GM12892 (cell line): ENCODE results near the gene PLEK2.

Experiments used
- DNase-seq: peaks from one replicate; pipeline ENCODE4 v3.0.0; 2011; ENCODE audit not compliant: insufficient read length
- FAIRE-seq: peaks from 2 replicates; lab custom pipeline; 2011; peaks lifted over from hg19 to GRCh38; lab: Jason Lieb, UNC
- POLR2A ChIP-seq: IDR thresholded peaks from 2 replicates; pipeline ENCODE4 v1.6.1; 2011; ENCODE audit warnings: low read depth, low read length, control low read depth
- POLR2AphosphoS5 ChIP-seq: IDR thresholded peaks from 2 replicates; pipeline ENCODE4 v1.6.1; 2011; ENCODE audit warnings: low read depth, low read length, control low read depth
- TAF1 ChIP-seq: IDR thresholded peaks from 2 replicates; pipeline ENCODE4 v1.6.1; 2011; ENCODE audit warnings: low read depth, mild to moderate bottlenecking, control low read depth, low read length, borderline replicate concordance

Gene PLEK2

DNA sequence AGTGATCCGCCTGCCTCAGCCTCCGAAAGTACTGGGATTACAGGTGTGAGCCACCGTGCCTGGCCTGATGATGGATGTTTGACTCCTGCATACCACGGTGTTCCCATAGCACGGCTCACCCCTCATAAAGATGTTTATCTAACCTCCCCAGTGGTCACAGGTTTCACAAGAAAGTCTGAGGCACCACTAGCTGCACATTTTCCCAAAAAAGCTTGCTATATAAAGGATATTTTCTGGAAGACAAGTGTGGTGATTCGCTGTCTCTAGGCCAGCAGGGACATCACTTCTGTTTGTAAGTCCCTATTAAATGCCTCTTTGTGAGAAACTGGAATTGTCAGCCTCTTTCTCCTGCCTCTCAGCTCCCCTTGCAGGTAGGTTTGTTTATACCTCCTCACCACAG lies 18.3 kb downstream of the PLEK2 start:
- no peak for FAIRE-seq

DNA sequence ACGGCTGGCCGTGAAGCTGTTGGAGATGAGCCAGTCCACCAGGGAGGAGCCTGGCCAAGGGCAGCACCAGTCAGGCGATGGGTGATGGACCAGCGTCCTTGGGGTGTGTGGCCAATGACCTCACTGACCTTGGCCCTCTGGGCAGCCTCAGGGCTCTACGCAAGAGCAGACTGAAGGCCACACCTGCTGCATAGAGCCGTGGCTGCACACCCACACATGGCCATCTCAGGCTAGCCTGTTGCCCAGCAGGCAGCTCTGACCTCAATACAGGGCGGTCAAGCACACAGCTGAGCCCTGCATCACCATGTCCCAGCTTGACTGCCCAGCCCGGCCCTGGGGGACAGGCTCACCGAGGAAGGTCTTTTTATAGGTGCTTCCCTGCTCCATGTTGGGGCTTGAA lies 19.2 kb downstream of the PLEK2 start:
- TF ChIP-seq TAF1 (no peak), POLR2A (no peak), POLR2AphosphoS5 (no peak)
- FAIRE-seq (no peak), DNase-seq (no peak)

More for the DNA sequence above, 18.3 kb downstream of the PLEK2 start:
- no peak for DNase-seq
- TF ChIP-seq POLR2AphosphoS5 (no peak), POLR2A (no peak), TAF1 (no peak)

DNA sequence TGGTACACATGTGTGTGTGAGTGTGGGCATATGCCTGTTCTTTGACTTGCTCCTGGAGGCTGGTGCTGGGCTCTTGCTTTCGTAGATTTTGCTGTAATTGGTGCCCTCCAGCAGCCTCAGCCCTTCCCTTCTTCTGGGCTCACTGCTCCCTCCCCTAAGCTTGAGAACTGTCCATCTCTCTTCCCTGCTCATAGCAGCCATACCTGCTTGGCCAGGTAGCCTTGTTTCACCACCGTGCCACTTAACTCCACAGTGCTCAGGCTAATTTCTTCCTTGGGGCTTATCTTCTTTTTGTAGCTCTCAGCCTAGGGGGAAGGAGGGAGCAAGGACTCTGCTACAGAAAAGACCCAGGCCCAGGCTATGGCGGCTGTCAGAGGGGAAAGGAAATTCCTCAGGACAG lies 19.8 kb downstream of the PLEK2 start:
- DNase-seq, result no peak
- no peak for TF ChIP-seq TAF1
- no peak for FAIRE-seq

DNA sequence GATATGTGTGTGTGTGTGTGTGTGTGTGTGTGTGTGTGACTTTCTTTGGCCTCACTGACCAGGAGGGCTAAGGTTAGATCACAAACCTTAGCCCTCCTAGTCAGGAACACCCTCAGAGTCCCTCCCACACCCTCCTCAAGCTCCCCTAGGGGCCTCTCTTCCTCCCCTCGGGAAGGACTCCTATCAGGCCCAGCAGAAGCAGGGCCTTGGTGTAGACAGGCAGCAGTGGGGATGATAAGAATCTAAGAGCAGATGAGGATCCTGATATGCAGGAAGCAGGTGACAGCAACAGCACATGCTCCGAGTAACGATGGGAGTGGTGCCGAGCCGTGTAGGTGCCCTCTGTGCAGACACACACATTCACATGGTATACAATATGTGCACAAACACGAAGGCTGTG lies 20.7 kb downstream of the PLEK2 start:
- no peak for TF ChIP-seq POLR2A
- TF ChIP-seq POLR2AphosphoS5, result no peak
- TF ChIP-seq TAF1, result no peak
- DNase-seq (no peak), FAIRE-seq (no peak)

DNA sequence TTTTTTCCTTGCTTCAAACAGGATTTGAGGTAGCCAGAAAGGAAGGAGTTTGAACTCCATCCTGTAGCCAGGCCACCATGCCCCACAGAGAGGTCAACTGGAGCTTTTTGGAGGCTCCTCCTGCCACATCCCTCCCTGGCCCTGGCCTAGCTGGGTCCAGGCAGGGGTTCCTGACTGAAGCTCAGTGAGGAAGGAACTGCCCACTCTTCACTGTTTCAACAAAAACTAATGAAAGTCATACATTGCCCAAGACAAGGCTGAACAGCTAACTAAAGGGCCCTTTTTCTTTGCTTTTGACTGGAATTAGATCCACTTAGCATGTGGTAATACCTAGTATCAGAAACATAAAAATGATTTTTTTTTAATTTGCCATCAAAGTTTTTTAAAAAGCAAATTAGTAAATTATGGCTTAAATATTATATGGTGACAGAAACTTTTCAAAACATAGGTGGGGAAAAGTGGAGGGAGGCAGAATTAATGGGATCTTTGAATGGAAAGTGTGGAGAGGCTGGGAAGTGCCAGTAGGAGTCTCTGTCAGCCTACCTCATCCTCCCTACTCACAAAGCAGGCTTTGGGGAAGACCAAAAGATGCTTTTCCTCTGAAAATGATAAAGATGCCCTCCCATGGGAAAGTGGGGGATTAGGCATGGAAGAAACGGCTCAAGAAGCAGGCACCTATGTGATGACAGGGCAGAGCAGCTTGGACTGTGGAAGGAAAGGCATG lies 22.0 kb downstream of the PLEK2 start:
- DNase-seq (no peak), FAIRE-seq (no peak)
- no peak for TF ChIP-seq TAF1
- TF ChIP-seq POLR2AphosphoS5, result no peak
- no peak for TF ChIP-seq POLR2A

DNA sequence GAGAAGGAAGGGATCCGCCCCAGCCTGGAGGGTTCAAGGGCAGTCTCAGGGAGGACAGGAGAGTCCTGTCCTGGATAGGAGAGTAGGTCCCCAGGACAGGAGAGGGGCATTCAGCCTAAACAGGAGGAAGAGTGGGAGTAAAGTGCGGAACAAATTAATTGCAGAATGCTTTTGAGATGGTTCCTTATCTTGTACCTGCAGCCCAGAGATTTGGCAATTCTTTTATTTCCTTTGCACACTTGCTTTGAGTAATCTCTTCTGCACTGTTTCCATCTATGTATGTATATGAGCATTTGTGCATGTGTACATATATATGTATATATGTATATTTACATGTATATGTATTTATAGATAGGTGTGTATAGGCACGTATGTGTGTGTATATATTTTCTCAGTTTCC lies 22.7 kb downstream of the PLEK2 start:
- FAIRE-seq, result no peak
- no peak for DNase-seq
- TF ChIP-seq POLR2AphosphoS5 (no peak), POLR2A (no peak), TAF1 (no peak)

DNA sequence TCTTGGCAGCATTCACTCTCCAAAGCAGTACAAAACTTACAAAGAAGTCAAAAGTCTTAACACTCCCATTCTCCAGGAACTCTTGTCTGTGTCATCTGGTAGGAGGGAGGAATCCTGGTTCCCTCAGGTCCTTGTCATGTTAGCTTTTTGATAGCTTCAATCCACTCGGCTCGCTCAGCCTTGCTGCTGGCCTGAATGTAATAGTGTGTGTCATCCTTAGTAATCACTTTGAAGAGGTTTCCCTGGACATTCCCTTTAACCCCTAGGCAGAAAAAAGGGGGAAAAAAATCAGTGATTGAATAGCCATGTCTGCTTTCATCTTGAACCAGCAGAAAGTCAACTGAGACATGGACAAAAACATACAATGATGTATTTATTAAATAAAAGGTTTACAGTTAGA lies 24.8 kb downstream of the PLEK2 start:
- FAIRE-seq (no peak), DNase-seq (no peak)
- no peak for TF ChIP-seq TAF1
- TF ChIP-seq POLR2A, result no peak
- peak; percentile 47; the same call in 1 of the 2 replicates for TF ChIP-seq POLR2AphosphoS5

DNA sequence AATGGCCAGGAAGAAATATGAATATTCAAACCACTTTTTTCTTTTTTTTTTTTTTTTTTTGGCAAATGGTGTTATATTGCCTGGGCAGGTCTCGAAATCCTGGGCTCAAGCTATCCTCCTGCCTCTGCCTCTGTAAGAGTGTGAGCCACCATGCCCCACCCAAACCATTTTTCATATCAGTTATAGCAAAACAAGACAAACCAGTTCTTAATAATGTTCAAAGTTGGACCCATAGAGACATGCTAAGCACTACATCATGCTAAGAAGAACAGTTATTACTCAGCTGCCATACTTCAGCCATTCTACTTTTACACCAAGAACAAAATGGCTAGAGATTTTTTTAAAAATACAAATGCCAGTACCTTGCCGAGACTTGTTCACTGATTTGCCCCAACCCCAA lies 26.3 kb downstream of the PLEK2 start:
- DNase-seq, result no peak
- TF ChIP-seq POLR2A (no peak), TAF1 (no peak)
- no peak for FAIRE-seq

DNA sequence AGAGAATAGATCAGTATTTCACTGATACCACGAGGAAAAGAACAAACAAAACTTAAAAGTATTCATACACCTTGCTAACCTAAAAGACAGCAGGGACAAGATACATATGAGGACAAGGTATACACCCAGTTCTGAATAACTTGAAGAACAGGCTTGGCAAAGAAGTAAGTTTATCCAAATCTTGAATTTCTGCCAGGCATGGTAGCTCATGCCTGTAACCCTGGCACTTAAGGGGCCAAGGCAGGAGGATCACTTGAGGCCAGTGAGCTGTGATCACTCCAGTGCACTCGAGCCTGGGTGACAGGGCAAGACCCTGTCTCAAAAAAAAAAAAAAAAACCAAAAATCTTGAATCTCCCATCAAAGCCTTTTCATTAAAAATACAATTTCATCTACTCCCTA lies 26.8 kb downstream of the PLEK2 start:
- FAIRE-seq, result no peak
- no peak for DNase-seq
- TF ChIP-seq TAF1 (no peak), POLR2AphosphoS5 (no peak), POLR2A (no peak)

DNA sequence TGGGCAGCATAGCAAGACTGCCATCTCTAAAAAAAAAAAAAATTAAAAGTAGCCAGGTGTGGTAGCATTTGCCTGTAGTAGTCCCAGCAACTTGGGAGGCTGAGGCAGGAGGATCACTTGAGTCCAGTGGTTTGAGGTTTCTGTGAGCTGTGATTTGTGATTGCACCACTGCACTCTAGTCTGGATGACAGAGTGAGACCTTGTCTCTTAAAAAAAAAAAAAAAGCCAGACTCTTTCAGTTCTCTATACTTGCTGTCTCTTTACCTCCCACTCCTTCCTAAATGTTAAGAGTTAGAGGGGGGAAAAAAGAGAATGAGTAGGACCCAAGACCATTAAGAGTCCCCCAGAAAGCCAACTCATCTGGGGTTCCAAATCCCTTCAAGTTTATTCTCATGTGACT lies 34.0 kb downstream of the PLEK2 start:
- TF ChIP-seq TAF1, result no peak
- TF ChIP-seq POLR2AphosphoS5, result no peak
- no peak for TF ChIP-seq POLR2A
- FAIRE-seq, result no peak
- no peak for DNase-seq

DNA sequence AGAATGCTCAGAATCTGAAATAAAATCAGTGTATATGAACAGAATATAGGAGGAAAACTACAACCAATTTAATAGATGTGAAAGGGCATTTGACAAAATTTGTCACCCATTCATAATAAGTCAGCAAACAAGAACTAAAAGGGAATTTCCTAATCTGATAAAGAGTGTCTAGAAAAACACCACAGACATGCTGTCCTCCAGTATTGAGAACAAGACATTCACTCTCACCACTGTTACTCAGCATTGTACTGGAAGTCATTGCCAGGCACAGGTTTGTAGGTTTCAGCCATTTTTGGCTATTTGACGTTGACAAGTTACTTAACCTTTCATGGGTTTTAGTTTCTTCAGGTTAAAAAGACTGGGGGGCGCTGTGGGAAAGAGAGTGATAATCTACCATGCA lies 38.6 kb downstream of the PLEK2 start:
- DNase-seq (no peak), FAIRE-seq (peak; percentile 82)
- TF ChIP-seq POLR2A, result no peak
- no peak for TF ChIP-seq POLR2AphosphoS5
- no peak for TF ChIP-seq TAF1

DNA sequence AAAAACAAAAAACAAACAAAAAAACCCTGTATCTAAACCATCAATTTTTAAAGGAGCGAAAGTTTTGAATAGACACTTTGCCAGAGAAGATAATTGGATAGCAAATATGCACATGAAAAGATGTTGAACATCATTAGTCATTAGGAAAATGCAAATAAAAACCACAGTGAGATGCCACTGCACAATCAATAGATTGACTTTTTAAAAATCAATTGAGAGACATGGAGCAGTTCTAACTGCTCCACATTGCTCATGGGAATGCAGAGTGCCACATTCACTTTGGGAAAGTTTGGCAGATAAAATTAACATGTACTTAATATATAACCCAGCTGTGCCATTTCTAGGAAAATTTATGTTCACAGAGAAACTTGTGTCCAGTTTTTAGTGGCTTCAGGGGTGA lies 39.1 kb downstream of the PLEK2 start:
- DNase-seq (no peak), FAIRE-seq (no peak)
- no peak for TF ChIP-seq POLR2AphosphoS5
- no peak for TF ChIP-seq POLR2A
- TF ChIP-seq TAF1, result no peak
